ENCODE measurements around the gene XYLT1.

The XYLT1 gene

DNA sequence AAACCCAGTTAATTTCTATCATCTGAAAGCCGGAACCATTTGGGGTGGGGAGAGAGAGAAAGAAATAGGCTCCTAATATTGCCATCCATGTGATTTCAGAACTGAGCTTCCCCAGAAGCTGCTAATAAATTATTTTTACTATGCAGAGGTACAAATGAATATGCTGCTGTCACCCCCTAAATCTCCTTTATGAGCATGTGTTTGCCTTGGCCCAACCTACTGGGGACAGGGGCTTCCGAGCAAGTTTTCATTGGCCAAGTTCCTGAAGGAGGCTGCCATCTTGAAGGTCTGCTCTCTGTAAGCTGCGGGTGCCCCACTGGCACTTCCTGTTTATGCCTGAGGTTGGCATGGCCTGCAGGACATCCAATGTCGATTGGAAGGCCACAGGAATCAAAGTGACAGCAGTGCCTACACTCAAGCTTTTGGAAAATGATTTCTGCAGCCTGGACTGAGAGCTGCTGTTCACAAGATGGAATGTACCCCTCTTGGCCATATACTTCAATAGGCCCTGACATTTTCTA is 194.7 kb downstream of the XYLT1 start:
- no peak for DNase-seq

DNA sequence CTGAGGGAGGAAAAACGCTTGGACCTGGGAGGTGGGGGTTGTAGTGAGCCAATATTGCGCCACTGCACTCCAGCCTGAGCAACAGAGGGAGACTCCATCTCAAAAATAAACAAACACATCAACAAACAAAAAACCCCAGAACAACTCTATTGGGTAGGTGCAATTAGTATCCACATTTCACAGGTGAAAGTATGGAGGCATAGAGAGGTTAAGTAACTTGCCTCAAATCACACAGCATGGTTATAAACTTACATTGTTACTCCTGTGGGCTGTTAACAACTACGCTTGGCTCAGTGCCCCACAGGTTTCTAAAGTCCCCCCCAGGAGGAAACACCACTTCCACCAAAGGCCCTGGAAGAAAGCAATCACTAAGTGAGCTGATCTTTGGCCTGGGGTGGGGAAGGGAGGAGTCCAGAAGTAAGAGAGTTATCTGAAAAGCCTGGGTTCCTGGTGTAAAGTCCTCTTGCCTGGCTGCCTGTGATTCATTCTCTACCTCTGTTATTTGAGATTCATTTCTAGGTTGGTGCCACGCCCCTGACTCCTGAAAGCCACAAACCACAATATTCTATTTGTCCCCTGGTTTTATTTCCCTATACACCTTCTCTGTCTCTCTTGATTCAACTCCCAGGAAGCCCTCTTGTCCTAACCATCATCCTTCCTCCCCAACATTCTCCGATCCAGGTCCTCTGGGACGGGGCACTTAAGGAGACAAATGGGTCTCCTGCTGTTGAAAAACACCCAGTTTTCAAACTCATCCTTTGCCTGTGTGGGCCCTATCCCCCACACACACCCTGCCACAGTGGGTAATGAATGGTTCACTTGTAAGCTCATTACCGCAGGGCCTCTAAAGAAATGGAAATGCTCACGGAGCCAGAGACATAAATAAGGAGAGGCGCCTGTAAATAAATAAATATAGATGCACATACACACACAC is 195.4 kb downstream of the XYLT1 start:
- no peak for DNase-seq

DNA sequence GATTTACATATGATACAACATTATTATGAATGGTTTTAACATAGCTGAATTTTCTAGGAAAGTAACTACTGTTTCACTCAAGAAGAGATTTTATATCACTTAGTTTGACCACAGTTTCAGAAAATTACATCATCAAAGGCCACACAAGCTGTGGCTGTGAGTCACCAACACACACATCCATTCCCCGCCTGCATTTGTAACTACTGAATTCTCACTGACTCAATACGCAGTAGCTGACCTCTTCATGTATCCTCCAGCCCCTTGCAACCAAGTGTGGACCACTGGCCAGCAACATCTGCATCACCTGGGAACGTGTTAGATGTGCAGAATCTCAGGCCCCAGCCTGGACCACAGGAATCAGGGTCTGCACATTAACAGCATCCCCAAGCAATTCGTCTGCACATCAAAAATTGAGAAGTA is 197.6 kb downstream of the XYLT1 start:
- no peak for DNase-seq

DNA sequence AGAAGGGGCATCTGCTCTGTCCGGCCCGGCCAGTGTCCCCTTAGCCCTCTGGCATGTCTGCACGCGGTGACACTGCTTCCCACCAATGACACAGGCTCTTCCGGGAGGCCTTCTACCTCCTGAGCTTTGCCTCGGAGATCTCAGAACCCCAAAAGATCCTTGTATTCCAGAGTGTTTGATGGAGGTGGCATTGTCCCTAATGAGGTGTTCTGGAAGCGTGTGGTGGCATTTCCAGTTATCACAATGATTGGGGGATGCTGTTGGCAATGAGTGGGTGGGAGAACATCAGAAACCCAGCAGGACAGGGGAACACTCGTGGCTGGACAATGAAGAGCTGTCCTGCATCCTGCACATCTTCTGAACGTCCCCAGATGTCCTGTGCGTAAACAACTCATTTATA is 198.0 kb downstream of the XYLT1 start:
- DNase-seq: no peak

DNA sequence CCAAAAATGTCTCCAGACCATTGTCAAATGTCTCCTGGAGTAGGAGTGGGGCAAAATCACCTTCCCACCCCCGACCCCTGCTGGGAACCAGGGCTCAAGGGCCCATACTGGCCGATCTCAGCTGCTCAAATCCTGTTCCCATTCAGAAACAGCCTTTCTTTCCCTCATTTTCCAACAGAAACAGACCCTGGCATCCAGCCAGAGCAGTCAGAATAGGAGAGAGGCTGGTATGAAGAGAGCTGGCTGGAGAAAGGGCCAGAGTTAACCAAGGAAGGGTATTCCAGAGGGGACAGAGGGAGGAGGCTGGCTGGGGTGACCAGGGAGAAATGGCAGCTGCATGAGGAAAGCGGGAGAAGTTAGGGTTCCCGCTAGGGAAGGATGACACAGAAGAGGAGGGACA is 199.1 kb downstream of the XYLT1 start:
- DNase-seq: peak; percentile 11

DNA sequence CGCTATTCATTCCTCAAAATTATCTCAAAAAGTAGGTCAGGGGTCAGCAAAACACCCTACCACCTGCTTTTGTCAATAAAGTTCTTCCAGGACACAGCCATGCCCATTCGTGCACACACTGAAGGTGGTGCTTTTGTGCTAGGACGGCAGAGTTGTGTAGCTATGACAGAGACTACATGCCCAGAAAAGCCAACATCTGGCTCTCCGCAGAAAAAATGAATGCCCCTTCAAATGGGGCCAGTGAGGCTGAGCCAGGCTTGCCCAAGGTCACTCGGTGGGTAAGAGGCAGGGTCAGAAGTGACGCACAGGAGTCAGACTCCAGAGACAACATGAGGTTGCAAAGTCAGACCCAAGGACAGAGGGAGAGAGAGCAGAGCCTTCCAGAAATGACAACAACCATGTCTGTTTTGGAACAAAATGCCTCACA is 200.1 kb downstream of the XYLT1 start:
- no peak for DNase-seq

DNA sequence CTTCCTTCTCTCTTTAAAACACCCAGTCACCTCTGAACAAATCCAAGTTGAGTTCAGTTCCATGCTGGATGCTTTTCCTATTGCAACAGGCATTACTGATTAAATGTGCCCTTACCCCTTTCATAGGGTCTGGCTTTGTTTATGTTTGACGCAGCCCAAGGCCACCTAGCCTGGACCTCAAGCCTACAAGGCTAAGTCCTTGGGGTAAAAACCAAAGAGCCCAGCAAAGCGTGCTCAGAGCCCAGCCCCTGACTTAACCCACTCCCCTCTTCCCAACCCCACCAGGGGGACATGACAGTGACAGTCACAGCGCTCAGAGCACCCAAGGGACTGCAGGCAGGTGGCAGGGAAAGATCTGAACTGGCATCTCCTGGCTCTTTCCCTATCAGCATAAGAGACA is 200.6 kb downstream of the XYLT1 start:
- peak; percentile 15 for DNase-seq

DNA sequence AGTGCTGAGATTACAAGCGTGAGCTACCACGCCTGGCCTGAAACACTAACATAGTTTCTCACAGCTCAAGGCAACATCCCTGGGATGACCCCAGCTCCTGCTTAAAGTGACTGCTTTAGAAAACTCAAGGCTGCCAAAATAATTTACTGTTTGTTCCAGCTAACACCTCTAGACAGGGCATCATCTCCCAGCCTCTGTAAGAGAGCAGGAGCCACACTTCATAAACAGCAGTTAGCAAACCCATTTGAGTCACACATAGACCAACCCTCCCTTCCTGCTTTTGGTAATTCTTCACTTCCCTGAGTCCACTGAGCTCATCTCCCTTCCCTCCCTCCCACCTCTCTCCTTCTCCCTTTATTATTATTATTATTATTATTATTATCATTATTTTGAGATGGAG is 201.3 kb downstream of the XYLT1 start:
- DNase-seq: no peak

DNA sequence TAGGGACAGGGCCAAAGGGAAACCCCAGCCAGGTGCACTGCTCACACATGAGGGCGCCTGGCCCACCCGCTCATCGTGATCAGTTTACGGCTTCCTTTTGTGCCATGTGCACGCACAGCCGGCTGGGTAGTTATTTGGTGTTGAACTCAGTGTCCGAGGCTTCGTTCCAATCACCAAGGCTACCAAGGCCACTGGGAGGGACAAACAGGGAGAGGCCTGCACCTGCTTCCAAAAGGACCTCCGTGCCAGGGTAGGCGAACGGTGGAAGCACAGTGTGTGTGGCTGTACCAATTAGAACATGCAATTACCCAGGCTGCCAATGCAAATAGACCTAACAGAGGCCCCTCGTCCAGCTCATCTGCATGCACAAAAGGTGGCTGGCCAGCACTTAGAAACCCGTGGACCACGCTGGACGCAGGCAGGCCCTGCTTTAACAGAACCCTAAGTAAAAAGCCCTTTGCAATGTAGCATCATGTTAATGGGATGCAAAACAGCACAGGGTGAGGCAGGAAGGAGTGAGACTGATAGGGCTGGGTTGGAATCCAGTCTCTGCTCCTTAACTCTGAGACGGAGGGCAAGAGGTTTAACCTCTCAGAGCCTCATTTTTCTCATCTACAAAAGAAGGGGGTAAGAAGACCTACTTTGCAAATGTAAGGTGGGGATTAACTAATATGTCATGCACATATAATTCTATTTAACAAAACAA is 204.0 kb downstream of the XYLT1 start:
- no peak for DNase-seq

DNA sequence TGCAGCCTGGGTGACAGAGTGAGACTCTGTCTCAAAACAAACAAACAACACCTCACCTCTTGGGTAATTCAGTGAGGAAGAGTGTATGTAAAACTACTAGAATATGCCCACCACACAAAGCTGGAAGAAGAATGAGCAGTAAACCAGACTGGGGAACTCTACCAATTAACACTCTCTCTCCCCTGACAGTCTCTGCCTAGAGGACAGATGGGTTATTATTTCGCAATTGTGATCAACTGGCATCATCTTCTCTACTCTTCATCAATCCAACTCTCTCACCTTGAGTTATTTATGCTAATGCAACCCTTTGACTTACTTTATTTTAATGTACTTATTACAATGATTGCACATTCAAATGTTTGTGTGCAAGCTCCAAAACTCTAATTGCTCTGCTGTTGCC is 205.6 kb downstream of the XYLT1 start:
- DNase-seq: peak; percentile 4

DNA sequence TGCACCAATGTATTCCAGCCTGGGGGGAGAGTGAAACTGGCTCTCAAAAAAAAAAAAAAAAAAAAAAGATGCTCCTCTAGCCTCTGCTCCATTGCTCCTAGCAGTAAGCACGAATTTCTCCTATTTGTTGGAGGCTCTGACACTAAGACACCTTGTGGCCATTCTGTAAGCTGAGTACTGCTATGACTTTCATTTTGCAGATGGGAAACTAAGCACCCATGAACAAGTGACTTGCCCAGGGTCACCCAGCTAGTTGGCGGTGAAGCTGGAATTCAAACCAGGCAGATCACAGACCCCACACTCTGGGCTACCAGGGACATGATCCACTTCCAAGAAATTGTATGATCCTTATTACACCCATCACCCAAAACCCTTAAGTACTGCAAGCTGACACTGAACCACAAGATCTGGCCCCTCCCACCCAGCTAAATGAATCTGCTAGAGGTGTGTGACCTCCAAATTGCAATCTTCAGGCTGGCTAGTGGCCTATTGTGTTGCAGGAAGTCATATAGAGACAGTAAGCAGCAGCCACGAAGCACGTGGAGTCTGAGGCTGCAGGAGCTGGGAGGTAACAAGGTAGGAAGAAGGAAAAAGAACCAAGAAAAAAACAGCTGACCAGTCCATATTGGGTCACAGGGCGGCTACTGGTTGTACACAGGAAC is 209.4 kb downstream of the XYLT1 start:
- DNase-seq: no peak

DNA sequence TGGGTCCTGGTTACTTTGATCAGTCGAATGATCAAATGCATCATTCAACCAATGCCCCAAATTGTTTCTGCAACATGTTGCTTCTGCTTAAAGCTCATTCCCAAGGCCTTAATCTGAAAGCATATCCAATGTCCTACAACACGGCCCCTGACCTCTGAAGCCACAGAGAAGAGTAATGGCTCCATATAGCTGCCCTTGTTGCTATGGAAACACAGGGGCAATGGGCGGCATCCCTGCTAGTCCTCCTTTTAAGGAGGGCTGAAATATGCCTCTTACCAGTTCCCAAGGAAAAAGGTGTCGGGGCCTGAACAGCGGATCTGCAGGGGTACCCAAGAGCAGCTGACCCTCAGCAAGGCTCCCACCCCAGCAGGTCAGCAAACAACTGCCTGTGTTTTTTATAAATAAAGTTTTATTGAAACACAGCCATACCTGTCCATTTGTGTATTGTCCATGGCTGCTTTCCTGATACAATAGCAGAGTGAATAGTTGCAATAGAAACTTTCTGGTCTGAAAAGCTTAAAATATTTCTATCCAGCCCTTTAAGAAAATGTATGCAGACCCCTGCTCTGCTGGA is 210.4 kb downstream of the XYLT1 start:
- no peak for DNase-seq

DNA sequence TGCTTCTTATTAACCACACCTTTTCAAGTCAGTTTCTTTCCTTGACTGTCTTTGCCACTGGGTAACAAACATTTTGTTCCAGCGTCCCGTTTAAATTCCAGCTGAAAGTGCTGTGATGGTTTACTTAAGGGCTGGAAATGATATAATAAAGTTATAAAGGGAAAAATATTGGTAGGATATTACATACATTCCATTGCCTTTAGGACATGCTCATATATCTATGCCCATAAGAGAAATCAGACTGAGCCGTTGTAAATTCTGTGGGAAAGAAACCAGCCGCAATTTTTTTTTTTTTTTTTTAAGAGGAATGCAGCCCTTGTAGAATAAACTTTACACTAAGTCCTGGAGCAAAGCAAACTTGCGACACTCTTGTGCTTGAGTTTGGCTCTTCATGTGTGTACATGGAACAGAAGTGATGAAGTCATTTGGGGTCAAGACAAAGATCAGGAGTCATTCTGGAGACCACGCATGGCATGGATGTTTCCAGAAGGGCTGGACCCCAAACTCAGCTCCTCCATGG is 210.9 kb downstream of the XYLT1 start:
- DNase-seq: no peak

DNA sequence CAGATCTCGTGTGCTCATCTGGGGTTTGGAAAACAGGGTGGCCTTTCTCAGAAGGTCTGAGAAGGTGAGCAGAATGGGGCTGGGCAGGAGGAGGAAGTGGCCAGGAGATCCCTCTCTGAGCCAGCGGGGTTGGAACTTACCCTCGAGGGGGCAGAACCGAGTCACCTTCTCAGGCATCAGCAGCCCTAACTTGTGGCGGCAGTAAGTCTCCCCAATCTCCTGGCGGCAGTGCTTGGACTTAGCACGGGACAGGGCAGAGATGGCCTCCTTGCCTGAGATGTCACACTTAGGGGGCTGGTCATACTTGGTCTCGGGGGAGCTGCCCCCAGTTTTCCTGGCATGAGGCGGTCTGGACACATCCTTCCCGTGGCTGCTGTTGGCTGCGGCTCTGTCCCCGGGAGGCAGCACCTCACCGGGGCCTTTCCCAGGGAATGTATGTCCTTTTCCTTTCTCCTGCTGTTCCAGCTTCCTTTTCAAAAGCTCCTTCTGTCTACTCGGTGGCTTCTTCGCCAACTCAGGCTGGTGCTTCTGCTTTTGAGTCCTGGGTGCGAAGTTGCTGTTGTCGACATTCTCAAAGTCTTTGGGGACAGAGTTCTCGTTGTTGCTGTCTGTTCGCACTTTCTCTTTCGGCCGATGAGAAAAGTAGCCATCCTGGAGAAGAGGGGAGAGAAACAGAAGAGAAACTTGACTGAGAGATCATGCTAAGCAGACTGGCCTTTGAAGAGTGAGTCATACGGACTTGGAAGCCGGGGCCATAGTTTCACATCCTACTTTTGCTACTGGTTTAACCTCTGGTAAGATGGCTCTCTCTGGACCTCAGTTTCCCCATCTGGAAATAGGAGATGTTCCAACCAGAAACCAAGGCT is 211.7 kb downstream of the XYLT1 start:
- no peak for DNase-seq

DNA sequence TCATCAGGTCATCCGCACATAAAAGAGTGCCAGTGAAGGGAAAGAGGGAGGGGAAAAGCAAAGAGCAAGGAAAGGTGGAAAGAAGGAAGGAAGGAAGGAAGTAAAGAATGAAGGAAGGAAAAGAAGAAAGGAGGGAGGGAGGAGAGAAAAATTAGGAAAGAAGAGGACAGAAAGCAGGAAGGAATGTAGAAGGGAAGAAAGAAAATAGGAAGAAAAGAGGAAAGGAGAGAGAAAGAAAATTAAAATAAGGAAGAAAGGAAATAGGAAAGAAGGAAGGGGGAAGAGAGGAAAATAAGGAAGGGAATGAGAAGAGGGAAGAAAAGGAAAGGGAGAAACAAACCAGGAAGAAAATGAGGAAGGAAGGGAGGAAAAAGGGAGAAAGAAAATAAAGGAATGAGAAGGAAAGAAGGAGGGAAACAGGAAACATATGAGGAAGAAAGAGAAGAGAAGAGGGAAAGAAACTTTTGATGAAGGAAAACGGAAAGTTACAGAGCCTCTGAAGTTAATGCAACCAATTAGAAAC is 212.6 kb downstream of the XYLT1 start:
- DNase-seq: no peak

DNA sequence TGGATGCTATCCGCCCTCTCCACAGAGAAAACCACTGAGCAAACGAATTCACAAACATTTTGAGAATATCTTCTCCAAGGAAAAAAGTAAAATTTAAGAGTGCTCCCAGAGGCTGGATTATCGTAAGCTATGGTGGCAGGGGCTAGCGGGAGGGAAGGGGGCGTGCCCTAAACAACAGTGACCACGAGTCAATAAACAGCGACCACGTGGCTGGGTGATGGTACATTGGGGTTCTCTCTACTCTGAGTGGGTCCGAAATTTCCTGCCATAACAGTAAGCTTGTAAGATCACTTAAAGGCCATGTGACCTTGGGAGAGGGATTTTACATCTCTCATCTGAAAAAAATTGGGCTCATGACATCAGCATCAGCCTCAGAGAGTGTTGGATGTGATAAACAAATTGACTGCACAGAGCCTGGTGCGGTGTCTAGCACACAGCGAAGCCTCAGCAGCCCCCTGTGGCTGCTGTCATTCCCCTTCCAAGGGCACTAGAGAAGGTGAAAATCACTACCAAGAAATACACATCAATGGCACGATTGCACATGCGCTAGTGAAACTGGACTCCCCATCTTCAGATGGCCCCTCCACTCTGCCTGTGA is 213.2 kb downstream of the XYLT1 start:
- no peak for DNase-seq

DNA sequence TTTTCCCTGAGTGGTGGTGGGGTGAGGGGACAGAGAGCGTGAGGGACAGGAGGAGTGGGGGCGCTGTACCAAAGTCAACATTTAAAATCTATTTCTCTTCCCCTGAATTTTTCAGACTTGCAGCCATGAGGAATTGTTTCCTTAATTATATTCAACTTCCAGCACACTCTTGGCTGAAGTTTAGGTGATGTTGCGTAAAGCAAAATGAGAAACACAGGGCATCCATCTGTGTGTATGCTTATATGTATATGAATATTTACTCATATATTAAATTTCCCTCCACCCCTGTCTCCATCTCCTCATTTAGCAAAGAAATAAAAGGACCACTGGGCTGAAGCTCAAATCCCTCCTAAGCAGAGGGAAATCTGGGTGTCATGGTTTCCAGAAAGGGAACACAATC is 218.1 kb downstream of the XYLT1 start:
- DNase-seq: no peak

DNA sequence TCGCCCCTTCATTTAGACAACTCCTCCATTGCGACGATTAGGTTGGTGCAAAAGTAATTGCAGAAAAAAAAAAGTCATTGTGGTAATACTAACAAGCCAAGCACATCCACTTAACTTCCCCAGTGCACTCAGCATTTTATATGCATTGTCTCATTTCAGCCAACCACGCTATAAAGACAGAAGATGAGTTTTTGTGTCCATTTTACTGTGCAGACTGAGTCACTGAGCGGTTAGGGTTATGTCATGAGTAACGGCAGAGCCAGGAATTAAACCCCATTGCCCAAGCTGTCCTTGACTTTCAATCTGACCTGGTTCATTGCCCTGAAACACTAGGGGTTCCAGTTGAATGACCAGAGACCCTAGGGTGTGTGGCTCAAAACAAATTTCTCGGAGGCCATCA is 218.7 kb downstream of the XYLT1 start:
- DNase-seq: no peak

DNA sequence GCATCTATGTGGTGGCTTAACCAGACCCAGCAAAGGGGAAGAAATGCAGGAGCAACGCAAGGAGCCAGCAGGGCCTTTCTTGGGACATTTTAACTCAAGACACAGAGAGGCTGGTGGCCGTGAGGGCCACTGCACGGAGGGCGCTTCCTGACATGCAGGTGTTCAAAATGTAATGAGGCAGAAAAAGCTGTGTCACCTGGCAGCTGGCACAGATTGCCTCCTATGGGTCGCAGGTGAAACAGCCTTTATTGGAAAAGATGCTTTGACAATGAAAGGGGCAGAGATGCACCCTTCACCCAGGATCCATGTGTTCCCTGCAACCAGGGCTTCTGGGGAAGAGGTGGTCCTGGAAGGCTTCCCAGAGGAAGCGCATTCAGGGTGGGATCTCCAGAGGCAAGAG is 219.3 kb downstream of the XYLT1 start:
- DNase-seq: no peak

DNA sequence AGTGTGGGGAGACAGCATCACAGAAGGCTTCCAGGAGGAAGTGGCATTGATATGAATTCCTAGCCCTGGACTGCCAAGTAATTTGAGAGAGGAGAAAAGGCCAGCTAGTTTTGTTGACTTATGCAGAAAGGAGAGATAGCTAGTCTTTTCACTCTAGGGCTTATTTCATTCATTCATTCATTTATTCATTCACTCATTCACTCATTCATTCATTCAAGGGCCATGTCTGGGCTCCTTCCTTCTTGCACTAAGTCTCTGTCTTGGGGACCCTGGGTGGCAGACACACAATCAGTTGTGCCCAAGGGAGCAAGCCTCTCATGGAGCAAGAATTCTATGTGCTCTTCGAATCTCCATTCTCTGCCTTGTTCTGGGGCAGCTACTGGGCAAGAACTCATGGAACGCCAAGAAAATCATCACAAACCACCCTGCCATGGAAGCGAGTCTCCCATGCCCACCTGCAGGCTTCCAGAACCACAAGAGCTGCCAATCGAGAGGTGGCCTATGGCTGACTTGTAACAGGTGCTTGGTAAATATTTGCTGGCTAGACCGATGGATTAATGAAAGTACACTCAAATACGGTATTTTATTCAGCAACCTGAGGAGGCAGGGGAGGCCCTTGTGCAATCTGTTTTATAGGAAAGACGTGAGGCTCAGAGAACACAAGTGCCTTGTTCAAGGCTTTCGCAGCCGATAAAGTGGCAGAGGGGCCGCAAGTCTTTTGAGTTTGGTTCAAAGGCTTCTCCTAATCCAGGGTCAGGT is 223.6 kb downstream of the XYLT1 start:
- DNase-seq: no peak
